ENCODE measurements around the gene AP1G1. TPM values are rescaled to one million over a fixed set of nuclear protein-coding genes. Genes with fewer than 3 reads are reported as not detected.

The AP1G1 gene
- total RNA-seq, 1 experiment from 2014 or later: 51.2 TPM

GRCh38 chr16:71762186-71762585 lies 46.4 kb downstream of the AP1G1 start:
- intact Hi-C loops (cut with micrococcal nuclease): no loop called here
- Histone ChIP-seq H3K4me2 (ENCODE audit: low read length) (no peak overlapping the region), H3K9me3 (ENCODE audit: low read length) (no peaks in the 10 kb centered on the region)

GRCh38 chr16:71761097-71761496 lies 47.5 kb downstream of the AP1G1 start:
- Histone ChIP-seq H3K4me3 (ENCODE audit: low read length) (no peak overlapping the region), H3K4me1 (ENCODE audit: insufficient read depth, low read length) (no peaks in the 10 kb centered on the region), H3K4me2 (ENCODE audit: low read length) (no peak overlapping the region), H3K79me2 (ENCODE audit: low read length) (no peaks in the 10 kb centered on the region), H3F3A (ENCODE audit: low read length, unreplicated experiment) (no peaks in the 10 kb centered on the region), H4K20me1 (ENCODE audit: low read length) (no peaks in the 10 kb centered on the region), H3K36me3 (ENCODE audit: low read depth, low read length) (peaks cover 37% of the 10 kb centered on the region), H3K9me2 (replicated peaks; ENCODE audit: low read length) (no peaks in the 10 kb centered on the region), H3K9ac (ENCODE audit: low read length) (no peak overlapping the region), H3K27me3 (ENCODE audit: low read length) (no peaks in the 10 kb centered on the region), H3K27ac (ENCODE audit: low read length) (no peak overlapping the region), H2AFZ (ENCODE audit: low read length) (no peak overlapping the region), H3K9me3 (ENCODE audit: low read length) (no peaks in the 10 kb centered on the region)
- CTCF ChIA-PET: interaction anchor here (0.7 kb wide), 1 partner anchor 123 kb away, joined by 4 read pairs; the partner anchor contains the start of gene ZNF821
- intact Hi-C loops (cut with micrococcal nuclease): no loop called here
- TF ChIP-seq EZH2 (IDR thresholded peaks at IDR 0.05; ENCODE audit: low read length, unreplicated experiment) (no peak), EZH2phosphoT487 (IDR thresholded peaks at IDR 0.05; ENCODE audit: borderline replicate concordance, low read length) (no peak)
- TF ChIP-seq, protein P1, sequence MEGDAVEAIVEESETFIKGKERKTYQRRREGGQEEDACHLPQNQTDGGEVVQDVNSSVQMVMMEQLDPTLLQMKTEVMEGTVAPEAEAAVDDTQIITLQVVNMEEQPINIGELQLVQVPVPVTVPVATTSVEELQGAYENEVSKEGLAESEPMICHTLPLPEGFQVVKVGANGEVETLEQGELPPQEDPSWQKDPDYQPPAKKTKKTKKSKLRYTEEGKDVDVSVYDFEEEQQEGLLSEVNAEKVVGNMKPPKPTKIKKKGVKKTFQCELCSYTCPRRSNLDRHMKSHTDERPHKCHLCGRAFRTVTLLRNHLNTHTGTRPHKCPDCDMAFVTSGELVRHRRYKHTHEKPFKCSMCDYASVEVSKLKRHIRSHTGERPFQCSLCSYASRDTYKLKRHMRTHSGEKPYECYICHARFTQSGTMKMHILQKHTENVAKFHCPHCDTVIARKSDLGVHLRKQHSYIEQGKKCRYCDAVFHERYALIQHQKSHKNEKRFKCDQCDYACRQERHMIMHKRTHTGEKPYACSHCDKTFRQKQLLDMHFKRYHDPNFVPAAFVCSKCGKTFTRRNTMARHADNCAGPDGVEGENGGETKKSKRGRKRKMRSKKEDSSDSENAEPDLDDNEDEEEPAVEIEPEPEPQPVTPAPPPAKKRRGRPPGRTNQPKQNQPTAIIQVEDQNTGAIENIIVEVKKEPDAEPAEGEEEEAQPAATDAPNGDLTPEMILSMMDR (conservative IDR thresholded peaks at IDR 0.05; ENCODE audit: low read depth, low read length): no peak
- ATAC-seq (no peak), DNase-seq (no peak)
- POLR2A ChIA-PET (ENCODE audit: unreplicated experiment): no interaction called here
- BruUV-seq (replicated peaks): no TSS peak

More at GRCh38 chr16:71762186-71762585, 46.4 kb downstream of the AP1G1 start:
- H3K79me2 ChIP-seq (ENCODE audit: low read length): no peaks in the 10 kb centered on the region
- ATAC-seq (no peak), DNase-seq (no peak)
- no peaks in the 10 kb centered on the region for H3F3A ChIP-seq (ENCODE audit: low read length, unreplicated experiment)
- no TSS peak for BruUV-seq (replicated peaks)
- no peaks in the 10 kb centered on the region for H3K27me3 ChIP-seq (ENCODE audit: low read length)
- H3K36me3 ChIP-seq (ENCODE audit: low read depth, low read length): peaks cover 32% of the 10 kb centered on the region
- no peak overlapping the region for H3K9ac ChIP-seq (ENCODE audit: low read length)
- no peak for TF ChIP-seq EZH2 (IDR thresholded peaks at IDR 0.05; ENCODE audit: low read length, unreplicated experiment)
- no peak for TF ChIP-seq EZH2phosphoT487 (IDR thresholded peaks at IDR 0.05; ENCODE audit: borderline replicate concordance, low read length)
- TF ChIP-seq, protein P1 (conservative IDR thresholded peaks at IDR 0.05; ENCODE audit: low read depth, low read length): no peak
- H3K4me1 ChIP-seq (ENCODE audit: insufficient read depth, low read length): no peaks in the 10 kb centered on the region
- POLR2A ChIA-PET (ENCODE audit: unreplicated experiment): no interaction called here
- no peak overlapping the region for H3K4me3 ChIP-seq (ENCODE audit: low read length)
- CTCF ChIA-PET: no interaction called here
- H3K27ac ChIP-seq (ENCODE audit: low read length): no peak overlapping the region
- no peak overlapping the region for H2AFZ ChIP-seq (ENCODE audit: low read length)
- H4K20me1 ChIP-seq (ENCODE audit: low read length): no peaks in the 10 kb centered on the region
- H3K9me2 ChIP-seq (replicated peaks; ENCODE audit: low read length): no peaks in the 10 kb centered on the region

DNA sequence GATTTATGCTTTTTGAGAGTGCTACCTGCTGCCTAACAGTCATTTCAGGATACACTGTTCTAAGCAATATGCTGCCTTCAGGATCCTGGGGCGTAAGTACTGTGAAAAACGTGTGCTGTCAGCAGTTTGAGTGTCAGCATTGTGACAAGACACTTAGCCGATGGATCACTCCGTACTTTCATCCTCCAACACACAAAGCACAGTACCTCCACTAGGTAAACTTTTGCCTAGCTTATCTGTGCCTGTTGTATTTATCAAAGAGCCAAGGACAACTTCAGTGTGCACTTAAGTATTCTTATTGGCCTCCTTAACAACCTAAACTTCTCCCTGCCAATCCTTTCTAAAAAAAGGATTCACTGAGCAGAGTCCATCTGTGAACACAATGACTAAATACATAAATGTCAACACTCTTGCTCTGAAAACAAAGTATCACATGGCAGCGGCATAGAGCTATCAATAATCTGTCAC lies 50.3 kb downstream of the AP1G1 start:
- DNase-seq: no peak
- intact Hi-C loops (cut with micrococcal nuclease): no loop called here
- Histone ChIP-seq H3K4me1 (ENCODE audit: insufficient read depth, low read length) (no peaks in the 10 kb centered on the region), H3K36me3 (ENCODE audit: low read depth, low read length) (peaks cover 41% of the 10 kb centered on the region), H3K4me2 (ENCODE audit: low read length) (no peak overlapping the region), H4K20me1 (ENCODE audit: low read length) (no peaks in the 10 kb centered on the region), H3K27me3 (ENCODE audit: low read length) (no peaks in the 10 kb centered on the region), H3K9ac (ENCODE audit: low read length) (no peak overlapping the region), H2AFZ (ENCODE audit: low read length) (no peak overlapping the region), H3K79me2 (ENCODE audit: low read length) (no peaks in the 10 kb centered on the region), H3K9me3 (ENCODE audit: low read length) (no peaks in the 10 kb centered on the region), H3K27ac (ENCODE audit: low read length) (no peak overlapping the region), H3K9me2 (replicated peaks; ENCODE audit: low read length) (no peaks in the 10 kb centered on the region), H3K4me3 (ENCODE audit: low read length) (no peak overlapping the region), H3F3A (ENCODE audit: low read length, unreplicated experiment) (no peaks in the 10 kb centered on the region)
- ATAC-seq: no peak
- ChIA-PET POLR2A (ENCODE audit: unreplicated experiment) (no interaction called here), CTCF (no interaction called here)
- no peak for TF ChIP-seq EZH2 (IDR thresholded peaks at IDR 0.05; ENCODE audit: low read length, unreplicated experiment)
- TF ChIP-seq EZH2phosphoT487 (IDR thresholded peaks at IDR 0.05; ENCODE audit: borderline replicate concordance, low read length): no peak
- TF ChIP-seq, protein P1 (conservative IDR thresholded peaks at IDR 0.05; ENCODE audit: low read depth, low read length): no peak
- BruUV-seq (replicated peaks): no TSS peak

Data from PC-3 (cell line).